Measurements from ENCODE around the gene ANO4.
"Not testable (repeated sequence)": the region's sequence is repeated elsewhere in the genome, so short reads cannot be mapped to it uniquely, and the experiment has no call there.

ANO4 gene

DNA sequence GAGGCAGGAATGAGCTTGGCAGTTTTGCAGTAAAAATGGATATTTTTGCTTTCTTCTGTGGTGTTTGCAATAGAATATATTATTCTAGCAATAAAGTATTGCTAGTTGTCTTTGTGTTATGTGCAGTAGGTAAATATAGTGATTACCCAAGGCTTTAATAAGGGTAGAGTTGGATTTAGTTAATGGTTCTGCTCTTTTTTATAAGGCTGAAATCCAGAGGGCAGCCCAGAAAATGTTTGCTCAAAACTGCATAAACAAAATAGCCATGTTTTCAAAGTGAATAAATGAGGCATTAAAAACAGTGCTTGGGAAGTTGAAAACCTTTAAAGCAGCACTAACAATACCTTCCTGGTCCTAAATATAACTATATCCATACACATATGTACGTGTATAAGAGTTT lies 253.1 kb downstream of the ANO4 start:
- DNase-seq: no peak

DNA sequence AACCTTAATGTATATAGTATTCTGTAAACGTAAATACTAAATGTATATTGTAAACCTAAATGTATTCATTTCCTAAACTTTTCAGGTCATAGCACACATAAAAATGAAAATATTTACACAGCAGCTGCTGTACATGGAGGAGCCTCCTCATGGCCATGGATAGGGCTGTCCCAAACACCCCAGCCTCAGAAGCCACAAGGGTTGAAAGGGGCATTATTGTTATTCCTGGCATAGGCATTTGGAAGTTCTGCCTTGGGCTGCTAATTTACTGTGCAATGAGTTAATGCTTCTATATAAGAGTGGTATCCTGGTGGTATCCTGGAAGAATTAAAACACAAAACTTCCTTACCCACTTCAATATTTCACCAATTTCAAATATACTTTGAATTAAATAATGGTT lies 256.1 kb downstream of the ANO4 start:
- no peak for DNase-seq

DNA sequence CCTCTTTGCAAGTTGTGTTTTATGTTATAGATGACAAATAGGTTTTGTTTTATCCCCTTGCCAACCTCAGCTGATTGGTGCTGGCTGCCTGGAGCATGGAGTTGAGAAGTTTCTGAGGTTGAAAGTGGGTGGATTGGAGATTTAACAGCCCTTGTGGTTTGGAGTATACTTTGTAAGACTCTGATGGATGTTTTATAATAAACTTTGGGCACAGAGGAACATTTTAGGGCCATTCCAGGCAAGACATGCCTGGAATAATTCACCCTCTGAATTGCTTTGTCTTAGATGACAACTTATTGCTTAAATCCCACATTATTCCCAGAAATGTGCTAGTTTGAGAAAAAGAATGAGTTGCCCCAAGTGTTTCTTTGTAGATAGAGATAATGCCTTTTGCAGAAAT lies 256.6 kb downstream of the ANO4 start:
- DNase-seq: no peak

DNA sequence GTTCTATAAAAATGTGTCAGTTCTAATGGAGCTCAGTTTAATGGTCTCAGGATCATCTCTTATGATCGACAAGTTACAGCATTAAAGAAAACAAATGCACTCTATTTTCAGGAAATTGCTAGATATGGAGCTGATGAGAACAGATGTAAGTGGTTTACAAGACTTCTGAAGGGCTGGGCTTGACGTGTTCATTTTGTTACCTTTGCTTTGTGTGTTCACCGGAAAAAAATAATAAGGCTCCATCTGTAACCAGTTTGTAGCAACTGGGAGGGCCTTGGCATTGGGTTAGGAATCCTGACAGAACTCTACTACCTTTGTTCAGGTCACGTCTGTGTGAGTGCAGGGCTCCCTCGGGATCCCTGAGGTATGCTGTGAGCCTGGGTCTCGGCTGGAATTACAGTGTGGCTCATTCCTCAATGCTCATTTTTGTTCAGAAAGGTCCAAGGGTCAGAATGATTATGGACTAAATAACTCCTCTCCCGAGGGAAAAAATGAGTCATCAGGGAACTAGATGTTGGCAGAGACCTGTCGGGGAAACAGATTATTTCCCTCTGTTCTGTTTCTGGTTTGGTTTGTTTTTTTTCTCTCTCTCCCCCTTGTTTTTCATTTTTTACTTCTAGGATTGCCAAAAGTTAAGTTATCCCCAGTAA lies 257.4 kb downstream of the ANO4 start:
- DNase-seq: peak; percentile 84

DNA sequence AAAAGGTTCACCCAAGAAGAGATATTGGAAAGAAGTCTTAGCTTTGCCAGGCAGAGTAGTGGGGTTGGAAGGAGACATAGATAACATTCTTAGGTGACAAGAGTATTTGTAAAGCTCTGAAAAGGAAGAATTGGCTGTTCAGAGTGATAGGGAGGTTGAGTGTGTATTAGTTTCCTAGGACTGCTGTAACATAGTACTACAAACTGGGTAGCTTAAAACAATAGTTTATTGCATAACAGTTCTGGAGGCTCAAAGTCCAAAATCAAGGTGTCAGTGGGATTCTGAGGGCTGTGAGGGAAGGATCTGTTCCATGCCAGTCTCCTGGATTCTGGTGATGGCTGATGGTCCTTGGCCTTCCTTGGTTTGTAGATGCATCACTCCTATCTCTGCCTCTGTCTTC lies 258.6 kb downstream of the ANO4 start:
- no peak for DNase-seq

DNA sequence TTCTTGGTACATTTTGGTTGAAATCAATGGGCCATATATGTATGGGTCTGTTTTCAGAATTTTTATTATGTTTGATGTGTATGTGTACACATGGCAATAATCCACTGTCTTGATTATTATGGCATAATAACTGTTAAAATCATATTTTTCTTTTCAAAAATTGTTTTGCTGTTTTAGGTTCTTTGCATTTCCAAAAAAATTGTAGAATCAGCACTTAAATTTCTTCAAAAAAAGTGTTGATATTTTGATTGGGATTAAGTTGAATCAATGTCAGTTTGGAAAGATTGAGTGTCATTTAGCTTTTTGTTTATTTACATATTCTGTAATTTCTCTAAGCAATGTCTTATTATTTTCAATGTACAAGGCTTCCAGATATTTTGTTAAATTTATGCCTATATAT lies 261.4 kb downstream of the ANO4 start:
- no peak for DNase-seq

DNA sequence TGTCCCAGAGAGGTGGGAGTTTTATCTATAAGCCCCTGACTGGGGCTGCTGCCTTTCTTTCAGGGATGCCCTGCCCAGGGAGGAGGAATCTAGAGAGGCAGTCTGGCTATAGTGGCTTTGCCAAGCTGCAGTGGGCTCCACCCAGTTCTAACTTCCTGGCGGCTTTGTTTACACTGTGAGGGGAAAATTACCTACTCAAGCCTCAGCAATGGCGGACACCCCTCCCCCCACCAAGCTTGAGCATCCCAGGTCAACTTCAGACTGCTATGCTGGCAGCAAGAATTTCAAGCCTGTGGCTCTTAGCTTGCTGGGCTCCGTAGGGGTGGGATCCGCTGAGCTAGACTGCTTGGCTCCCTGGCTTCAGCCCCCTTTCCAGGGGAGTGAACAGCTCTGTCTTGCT lies 267.9 kb downstream of the ANO4 start:
- DNase-seq: not testable (repeated sequence)

DNA sequence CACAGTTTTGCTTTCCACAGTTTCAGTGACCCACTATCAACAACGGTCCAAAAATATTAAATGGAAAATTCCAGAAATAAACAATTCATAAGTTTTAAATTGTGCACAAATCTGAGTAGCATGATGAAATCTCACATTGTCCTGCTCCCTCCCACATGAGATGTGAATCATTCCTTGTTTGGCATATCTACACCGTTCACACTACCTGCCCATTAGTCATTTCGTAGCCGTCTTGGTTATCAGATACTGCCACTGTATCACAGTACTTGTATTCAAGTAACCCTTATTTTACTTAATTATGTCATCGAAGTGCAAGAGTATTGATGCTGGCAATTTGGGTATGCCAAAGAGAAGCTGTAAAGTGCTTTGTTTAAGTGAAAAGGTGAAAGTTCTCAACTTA lies 270.1 kb downstream of the ANO4 start:
- peak; percentile 73 for DNase-seq

DNA sequence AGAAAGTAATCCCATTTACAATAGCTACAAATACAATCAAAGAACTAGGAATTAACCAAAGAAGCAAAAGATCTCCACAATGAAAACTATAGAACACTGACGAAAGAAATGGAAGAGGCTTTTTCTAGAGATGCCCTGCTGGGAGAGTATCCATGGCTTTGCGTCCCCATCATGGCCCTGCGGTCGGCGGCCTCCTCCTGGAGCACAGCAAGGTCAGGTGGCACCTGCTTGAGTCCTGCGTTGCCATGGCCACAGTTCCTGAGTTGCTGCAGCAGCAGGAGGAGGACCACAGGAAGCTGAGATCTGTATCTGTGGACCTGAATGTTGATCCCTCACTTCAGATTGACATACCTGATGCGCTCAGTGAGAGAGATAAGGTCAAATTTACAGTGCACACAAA lies 271.9 kb downstream of the ANO4 start:
- no peak for DNase-seq

DNA sequence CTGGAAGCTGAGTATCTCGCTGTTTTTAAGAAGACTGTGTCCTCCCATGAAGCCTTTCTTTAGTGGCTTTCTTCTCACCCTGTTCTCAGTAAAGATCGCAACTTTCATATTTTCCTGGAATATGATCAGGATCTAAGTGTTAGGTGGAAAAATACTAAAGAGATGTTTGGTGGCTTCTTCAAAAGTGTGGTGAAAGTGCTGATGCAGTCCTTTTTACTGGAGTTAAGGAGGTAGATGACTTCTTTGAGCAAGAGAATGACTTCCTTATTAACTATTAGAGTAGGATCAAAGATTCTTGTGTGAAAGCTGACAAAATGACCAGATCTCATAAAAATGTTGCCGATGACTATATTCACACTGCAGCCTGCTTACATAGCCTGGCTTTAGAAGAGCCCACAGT lies 273.8 kb downstream of the ANO4 start:
- DNase-seq: no peak

DNA sequence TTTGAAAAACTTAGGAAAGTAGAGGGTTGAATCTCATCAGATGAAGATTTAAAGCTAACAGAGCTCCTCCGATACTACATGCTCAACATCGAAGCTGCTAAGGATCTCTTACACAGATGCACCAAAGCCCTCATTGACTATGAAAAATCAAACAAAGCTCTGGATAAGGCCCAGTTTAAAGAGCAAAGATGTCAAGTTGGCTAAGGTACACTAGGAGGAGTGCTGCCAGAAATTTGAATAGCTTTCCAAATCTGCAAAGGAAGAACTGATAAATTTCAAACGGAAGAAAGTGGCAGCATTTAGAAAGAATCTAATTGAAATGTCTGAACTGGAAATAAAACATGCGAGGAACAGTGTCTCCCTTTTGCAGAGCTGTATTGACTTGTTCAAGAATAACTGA lies 274.3 kb downstream of the ANO4 start:
- DNase-seq: no peak

DNA sequence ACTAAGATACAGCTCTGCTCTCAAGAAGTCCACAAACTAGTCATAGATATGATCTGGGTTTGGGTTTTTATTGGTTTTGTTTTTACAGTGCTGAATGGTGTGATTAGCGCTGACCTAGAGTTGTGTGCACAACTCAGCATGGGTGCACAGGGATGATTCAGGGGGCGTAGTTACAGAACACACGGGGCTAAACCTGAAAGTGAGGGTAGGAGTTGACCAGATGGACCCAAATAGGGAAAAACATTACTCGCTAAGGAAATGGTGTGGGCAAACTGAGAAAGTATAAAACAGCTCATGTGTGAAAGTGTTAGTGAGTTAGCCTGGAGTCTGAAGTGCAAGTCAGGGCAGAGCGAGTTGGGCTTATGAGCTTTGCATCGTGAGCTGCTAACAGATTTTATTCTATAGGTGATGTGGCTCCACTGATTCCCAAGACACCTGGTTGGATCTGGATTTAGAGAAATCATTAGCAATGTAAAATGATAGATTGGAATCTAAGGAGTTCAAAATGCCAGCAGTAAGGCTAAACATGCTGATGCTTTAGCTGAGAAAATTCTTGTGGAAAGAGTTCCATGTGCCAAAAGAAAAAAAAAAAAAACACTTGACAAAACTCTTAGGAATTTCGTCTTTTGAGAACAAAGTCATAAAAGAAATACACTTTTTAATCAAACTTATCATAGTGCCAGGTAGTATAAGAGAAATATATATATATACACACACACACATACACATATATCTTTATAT lies 280.5 kb downstream of the ANO4 start:
- DNase-seq: no peak

DNA sequence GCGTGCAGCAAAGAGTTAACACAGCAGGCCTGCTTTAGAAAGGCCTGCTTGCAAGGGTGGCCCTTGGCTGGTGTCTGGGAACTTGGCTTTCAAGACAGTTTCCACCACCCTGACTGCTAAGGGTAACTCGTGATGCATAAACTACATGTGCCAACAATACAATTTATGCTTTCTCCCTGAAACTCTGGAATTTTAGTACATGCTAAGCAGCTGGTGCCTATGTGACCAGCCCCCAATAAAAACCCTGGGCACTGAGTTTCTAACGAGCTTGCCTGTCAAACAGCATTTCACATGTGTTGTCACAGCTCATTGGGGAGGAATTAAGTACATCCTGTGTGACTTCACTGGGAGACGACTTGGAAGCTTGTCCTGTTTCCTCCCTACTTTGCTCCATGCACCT lies 282.3 kb downstream of the ANO4 start:
- DNase-seq: no peak

DNA sequence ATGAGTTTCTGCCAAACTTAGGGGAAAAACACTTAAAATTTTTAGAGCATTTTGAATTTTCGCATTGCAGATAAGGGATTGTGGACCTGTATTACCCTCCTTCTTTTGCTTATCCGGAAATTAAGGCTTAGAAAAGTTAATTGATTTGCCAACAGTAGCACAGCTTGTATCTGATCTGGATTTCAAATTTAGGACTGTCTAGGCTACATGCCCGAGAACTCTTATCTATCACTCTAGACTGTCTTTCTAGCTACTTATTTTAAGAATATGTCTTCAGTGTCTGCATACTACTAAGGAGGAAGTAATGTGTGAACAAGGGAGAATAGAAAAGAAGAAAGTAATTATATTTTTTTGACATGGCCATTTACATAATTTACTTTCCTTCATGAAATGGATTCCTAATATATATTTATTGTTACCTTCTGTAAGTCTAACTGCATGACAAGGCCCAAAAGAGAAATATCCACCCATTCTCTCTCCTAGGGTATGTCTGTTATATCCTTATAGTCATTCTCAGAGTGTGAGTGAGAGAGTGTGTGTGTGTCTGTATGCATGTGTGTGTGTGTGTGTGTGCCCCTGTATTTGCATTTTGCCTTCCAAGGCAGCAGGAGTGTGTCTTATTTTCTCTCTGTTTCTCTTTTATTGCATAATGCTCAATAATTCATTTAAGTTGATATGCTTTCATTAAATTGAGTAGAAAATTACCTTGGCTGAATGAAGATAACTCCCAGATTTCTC lies 283.4 kb downstream of the ANO4 start:
- no peak for DNase-seq

DNA sequence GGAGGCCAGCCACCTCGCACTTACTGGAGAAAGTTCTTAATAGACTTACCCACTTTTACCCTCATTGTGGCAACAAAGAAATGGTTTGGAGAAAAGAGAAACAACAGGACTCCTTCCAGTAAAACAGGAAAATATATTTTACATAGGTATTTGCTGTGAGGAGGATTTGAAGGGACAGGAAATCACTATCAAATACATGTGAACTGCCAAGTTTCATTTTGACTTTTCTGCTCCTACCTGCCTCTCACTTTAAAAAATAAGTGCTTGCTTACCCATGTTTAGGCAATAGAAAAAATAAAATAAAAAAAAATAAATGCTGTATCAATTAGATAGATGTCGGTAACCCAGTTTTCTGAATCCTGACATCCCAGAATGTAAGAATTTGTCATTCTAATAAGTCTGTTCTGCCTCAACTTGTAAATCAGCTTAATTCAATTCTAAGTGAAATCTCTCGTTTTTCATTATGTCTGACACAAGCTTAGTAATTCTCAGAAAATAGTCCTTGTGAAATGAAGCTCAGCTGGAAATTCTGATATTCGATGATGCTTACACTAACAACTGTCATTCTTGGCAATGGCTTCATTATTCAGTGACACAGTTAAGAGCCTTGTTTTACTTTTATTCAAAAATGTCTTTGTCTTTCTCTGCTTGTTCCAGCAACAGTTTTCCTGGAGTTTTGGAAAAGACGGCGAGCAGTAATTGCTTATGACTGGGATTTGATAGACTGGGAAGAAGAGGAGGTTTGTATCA lies 284.1 kb downstream of the ANO4 start:
- no peak for DNase-seq

DNA sequence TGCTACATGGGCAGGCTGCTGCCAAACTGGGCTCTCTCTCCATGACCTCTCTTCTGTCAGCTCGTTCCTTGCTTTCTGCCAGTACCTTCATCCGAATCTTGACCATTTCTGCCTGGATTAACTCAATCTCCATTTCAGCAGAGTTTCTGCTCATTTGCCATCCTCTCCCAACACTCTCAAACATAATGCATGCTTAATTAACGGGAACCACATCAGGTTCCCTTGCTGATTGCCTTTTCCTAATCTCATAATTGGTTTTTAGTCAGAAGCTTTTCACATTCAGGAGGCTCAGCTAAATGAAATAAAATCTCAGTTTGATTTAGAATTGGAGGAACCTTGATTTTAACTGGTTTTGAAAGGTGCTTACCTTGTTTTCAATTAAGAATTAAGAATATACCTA lies 288.1 kb downstream of the ANO4 start:
- no peak for DNase-seq

DNA sequence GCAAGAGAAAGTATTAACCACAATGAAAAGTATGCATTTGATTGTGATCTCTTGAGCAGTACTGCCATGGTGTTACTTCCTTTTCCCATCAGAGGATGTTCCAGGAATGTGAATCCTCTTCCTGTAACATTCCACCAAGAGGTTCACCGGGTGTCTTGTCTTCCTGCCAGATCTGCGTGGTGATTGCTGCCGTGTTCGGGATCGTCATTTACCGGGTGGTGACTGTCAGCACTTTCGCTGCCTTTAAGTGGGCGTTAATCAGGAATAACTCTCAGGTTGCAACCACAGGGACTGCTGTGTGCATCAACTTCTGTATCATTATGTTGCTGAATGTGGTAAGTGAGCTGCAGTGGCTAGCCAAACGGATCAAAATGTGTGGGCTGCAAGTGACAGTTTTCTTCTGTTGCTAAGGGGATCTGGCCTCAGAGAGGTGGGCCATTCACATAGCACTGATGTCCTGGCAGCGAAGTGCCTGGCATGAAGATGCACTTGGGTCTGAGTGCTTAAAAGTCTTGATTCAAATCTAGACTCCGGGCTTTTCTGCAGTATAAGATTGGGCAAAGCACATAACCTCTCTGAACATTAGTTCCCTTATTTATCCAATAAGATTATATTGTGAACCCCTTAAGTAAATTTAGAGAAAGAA lies 292.0 kb downstream of the ANO4 start:
- DNase-seq: peak; percentile 22

DNA sequence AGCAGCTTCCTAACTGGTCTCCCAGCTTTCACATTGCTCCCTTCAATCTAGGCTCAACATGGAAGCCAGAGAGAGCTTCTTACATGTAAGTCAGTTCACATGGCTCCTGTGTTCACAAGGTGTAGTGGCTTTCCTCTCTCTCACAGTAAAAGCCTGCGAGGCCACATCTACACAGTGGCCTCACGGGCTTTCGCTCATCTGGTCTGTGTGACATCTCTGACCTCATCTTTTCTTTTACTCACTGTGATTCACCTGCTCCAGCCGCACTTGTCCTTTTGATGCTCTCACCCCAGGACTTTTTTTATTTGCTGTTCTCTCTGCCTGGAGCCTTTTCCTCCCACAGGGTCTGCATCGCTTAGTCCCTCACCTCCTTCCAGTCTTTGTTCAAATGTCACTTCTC lies 293.3 kb downstream of the ANO4 start:
- DNase-seq: no peak

DNA sequence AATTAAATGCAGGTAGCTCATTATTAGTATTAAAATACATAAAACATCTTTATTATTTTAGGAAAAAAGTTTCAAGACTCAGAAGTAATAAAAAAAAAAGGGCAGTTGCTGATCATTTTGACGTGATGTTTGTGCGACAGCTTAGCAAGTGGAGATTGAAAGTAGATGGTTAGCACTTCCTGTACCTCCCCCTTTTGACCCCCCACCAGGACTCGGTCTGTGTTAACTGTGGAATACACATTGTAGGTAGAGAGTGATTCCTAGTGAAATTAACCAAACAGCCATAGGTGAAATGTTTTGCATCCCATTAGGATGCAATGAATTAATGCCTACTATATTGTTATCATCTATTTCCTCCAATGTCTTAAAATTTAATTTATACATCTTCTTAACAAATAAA lies 294.7 kb downstream of the ANO4 start:
- DNase-seq: no peak

DNA sequence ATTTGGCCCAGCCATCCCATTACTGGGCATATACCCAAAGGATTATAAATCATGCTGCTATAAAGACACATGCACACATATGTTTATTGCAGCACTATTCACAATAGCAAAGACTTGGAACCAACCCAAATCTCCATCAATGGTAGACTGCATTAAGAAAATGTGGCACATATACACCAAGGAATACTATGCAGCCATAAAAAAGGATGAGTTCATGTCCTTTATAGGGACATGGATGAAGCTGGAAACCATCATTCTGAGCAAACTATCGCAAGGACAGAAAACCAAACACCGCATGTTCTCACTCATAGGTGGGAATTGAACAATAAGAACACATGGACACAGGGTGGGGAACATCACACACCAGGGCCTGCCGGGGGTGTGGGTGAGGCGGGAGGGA lies 295.6 kb downstream of the ANO4 start:
- DNase-seq: not testable (repeated sequence)

DNA sequence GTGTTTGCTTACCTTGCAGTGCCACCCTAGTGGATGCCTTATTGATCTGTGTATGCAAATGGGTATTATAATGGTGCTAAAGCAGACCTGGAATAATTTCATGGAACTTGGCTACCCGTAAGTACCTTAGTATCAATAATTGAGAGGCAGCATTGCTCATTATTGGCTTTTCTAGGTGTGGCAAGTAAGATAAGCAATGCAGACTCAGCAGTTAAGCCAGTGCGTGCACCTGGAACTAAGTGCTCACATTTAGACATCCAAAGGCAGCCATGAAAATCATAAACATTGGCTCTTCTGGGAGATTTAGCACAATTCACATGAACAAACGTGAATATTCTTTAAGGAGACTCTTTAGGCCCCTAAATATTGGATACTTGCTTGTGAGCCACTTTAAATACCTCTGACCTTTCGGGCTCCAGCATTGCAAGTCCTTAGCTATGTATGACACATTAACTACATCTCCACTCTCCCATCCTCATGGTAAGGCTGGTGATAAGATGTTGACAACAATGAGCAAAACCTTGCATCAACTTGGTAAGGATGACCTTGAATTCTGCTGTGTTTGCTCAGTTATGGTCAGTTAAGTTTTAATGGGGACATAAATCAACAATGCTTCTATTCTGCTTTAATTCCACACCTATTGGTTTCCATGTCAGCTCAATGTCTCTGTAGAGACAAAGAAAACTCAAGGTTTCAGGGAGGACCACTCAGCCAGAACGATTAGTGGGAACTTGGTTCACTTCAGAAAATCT lies 303.4 kb downstream of the ANO4 start:
- DNase-seq: no peak

Measured in NCI-H226 (cell line).